Renal cortex interstitium (tissue), 11 donors: Measurements from ENCODE around the gene UBE2J1. TPM values are rescaled to one million over a fixed set of nuclear protein-coding genes. Genes with fewer than 3 reads are reported as not detected.

ENCODE experiments used
- DNase-seq, 11 donors: peaks; one replicate each; pipeline ENCODE4 v3.0.0-alpha.2; 2013; ENCODE audit warnings: low read depth in 9 of 11, low spot score in 4 of 11; ENCODE audit errors: extremely low read depth in 1 of 11
- polyA plus RNA-seq, 3 donors: library from polyadenylated mRNA; unstranded; fragments of 120-200 nt; gene quantifications; one replicate each; pipeline ENCODE4 v1.2.1, GENCODE V29; 2013; ENCODE audit not compliant: insufficient read length in 3 of 3

The UBE2J1 gene
- polyA plus RNA-seq, 3 donors: 53.3 to 62.1 (median 54.4) TPM

GRCh38 chr6:89375427-89376267, 23.1 kb upstream of the UBE2J1 start:
- DNase-seq: peak in 9 of 11 donors; percentile 51 to 85 (median 64)

DNA sequence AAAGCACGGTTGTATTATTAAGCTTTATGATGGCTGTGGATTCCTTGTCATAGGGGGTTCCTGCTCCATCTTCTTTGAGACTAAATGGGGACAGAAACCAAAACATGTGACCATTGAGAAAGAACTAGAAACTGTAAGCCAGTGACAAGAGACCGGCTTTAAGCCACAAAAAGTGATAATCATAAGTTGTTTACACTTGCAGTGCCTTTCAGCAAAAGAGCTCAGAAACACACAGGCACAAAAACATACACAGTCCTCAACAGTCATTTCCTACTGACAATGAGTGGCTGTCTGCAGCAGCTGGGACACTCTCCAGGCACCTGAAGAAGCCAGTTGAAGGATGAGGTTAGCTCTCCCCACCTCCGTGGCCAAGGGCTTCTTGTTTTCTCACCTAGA, 20.0 kb upstream of the UBE2J1 start:
- no peak for DNase-seq

- DNase-seq: peak in 5 of 11 donors; percentile 13 to 49 (median 25)
Observed at GRCh38 chr6:89371849-89372505, 19.5 kb upstream of the UBE2J1 start.

DNA sequence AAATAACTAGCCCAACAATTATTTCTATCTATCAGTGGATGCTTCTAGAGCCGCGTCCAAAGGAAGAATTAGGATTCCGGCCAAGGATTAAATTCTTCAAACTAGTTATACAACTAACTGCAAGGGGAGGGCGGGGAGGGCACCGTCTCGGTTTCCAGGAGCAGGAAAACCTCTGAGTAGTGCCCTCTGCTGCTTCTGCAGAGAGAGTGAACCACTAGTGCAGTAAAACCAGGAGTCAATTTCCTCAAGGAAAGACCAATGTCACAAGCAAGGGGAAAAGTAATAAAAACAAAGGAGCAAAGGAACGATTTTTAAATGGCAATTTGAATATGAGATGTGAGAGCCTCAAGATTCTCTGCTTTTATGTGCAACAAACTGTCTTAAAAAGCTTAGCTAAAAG, 16.5 kb upstream of the UBE2J1 start:
- DNase-seq: peak in 3 of 11 donors; percentile 23 to 31 (median 29)

- peak in 6 of 11 donors; percentile 42 to 54 (median 51) for DNase-seq
Observed at GRCh38 chr6:89368107-89368506, 15.6 kb upstream of the UBE2J1 start.

GRCh38 chr6:89364586-89364985, 12.1 kb upstream of the UBE2J1 start:
- DNase-seq: no peak

- no peak for DNase-seq
Observed at GRCh38 chr6:89361171-89361570, 8.6 kb upstream of the UBE2J1 start.

- no peak for DNase-seq
Observed at GRCh38 chr6:89360415-89360999, 8.0 kb upstream of the UBE2J1 start.

DNA sequence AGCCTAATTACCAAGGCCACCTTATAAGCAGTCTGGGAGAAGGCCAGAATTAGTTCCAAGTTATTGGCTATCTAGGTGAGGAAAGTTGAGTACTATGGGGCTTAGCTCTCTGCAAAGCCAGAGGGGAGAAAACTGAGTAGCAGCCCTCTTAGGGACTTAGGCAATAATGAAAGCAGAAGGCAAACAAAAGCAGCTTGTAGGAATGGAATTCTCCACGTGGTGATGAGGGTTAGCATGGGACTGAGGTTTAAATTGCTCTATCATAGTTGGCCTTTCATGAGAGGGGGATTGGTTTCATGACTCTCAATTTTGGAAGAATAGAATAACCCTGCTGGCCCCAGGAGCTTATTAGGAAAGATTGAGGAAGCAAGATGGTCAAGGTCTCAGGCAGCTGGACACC, 7.0 kb upstream of the UBE2J1 start:
- no peak for DNase-seq

DNA sequence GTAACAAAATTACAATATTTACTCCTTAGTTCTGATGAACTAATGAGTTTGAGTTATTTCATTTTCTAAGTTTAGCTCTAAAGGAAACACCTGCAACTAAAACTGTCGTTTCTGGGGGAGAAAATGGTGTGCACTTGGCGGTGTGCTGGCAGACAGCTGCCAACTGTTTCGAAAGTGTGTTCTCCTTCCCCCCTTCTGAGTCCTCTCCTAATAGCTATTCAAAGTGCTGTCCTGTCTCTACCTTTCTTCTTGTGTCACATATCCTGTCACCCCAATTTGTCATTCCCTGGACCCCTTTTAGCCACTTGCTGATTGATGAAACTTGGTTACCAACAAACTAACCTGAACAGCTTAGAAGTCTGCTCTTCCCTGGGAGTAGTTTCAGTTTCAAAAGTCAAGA, 4.9 kb upstream of the UBE2J1 start:
- no peak for DNase-seq

DNA sequence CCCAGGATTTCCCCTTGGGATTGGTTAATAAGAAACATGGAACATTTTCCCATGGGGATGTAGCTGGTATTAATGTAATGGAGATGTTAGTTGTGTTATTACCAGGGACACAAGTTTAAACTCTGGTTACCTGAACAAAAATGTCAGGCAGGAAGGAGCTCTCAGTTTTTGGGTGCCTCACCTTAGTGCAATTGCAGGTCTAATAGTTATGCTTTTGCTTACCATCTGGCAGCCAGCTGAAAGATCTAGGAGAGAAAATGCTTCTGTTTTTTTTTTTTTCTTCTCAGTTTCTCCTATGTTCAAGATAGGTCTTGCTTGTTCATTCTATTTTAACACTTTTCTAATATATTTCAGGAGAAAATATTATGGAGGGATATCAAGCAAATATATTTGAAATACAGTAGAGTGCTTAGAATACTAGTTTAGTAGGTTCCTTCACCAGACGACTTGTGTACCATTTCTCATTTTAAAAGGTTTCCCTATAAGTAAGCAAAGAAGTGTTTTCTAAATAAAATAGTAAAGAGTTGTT, 4.2 kb upstream of the UBE2J1 start:
- DNase-seq: no peak

- DNase-seq: no peak
Observed at GRCh38 chr6:89355511-89356194, 3.1 kb upstream of the UBE2J1 start.

- no peak for DNase-seq
Observed at GRCh38 chr6:89353702-89354392, 1.3 kb upstream of the UBE2J1 start.

DNA sequence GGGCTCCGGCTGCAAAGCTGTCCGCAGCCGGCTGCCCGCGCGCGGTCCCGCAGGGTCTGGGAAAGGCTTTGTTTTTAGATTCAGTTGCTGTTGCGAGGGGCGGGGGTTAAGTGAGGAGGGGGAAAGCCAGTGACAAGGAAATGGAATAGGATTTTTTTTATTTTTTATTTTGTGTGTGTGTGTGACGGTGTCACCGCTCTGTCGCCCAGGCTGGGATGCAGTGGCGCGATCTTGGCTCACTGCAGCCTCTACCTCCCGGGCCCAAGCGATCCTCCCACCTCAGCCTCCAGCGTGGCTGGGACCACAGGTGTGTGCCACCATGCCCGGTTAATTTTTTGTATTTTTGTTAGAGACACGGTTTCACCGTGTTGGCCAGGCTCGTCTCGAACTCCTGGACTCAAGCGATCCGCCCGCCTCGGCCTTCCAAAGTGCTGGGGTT, 615 bp upstream of the UBE2J1 start:
- peak in 1 of 11 donors; percentile 29 for DNase-seq

GRCh38 chr6:89351671-89352277, 748 bp downstream of the UBE2J1 start:
- DNase-seq: peak in 3 of 11 donors; percentile 17 to 48 (median 22)

DNA sequence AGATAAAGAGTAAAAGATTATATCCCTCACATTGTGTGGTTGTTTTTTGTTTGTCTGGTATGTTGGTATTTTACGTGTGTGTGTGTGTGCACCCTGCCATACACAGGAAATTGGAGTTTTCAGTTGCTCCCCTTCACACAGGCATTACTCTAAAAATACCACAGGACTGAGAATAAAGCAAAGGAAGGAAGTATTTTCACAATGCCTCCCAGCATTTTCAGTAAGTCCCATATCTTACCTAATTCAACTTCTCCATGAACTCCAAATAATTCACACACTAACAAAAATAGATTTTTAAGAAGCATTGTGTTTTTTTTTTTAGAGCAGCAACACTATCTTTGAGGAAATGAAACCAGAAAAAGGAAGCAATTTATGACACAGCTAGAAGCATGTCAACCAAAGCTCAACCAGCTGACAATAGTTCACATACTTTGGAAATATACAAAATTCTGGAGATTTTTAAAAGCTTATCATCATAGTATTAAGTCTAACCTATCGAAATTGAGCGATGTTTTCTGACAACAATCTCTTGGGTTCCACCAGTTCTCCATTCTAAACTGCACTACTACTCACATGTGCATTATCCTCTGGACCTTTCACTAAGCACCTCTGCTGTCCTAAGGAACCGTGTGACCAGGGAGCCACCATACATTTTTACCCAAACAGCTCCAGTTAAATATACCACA, 2.1 kb downstream of the UBE2J1 start:
- peak in 1 of 11 donors; percentile 12 for DNase-seq

- DNase-seq: no peak
Observed at GRCh38 chr6:89348372-89348771, 4.2 kb downstream of the UBE2J1 start.

GRCh38 chr6:89347825-89348224, 4.7 kb downstream of the UBE2J1 start:
- peak in 3 of 11 donors; percentile 24 to 47 (median 28) for DNase-seq
